Measurements from ENCODE around the gene GALK1. TPM values are rescaled to one million over a fixed set of nuclear protein-coding genes. Genes with fewer than 3 reads are reported as not detected.

Gene GALK1
- polyA plus RNA-seq, 2 of the 4 experiments (the other 2 are of a cell fraction) = 20.7 to 54.3 TPM

DNA sequence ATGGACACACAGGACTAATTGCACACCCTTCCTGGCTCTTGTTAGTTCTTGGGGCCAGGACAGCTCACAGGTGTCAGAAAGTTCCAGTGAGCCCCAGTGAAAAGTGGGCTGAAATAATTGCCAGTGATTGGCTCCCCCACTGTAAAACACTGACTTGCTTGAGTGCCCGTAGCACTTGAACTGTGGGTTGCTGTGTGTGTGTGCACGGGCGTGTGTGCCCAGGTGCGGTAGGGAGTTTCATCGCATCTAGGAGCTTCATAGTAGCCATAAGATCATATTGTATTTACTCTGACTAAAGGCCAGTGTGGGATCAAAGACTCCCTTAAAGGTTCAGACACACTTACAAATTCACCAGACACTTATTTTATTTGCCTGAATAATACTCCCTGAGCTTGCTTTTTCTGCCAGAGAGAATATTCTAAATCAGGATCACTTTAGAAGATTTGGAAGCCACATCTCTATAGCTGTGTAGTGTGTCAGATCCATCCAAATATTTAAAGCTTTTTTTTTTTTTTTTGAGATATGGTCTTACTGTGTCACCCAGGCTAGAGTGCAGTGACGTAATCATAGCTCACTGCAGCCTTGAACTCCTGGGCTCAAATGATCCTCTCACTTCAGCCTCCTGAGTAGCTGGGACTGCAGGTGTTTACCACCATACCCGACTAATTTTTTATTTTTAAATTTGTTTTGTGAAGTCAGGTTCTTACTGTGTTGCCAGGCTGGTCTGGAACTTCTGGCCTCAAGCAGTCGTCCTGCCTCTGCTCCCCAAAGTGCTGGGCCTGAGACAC is 31.0 kb upstream of the GALK1 start:
- POLR2A ChIA-PET = interaction anchor here (2.6 kb wide), 1 partner anchor 16 kb away, joined by 17 read pairs; a partner anchor contains a TSS
- FAIRE-seq = no peak

GRCh38 chr17:75793460-75793859 is 28.5 kb upstream of the GALK1 start:
- WGBS (ENCODE audit: missing lambda C conversion rate) = 79% methylated on average over 1 of the region's 1 CpG
- no peak overlapping the region for H3K4me3 ChIP-seq
- H3K9me3 ChIP-seq = no peaks in the 10 kb centered on the region
- no peak overlapping the region for H3K27ac ChIP-seq
- DNase-seq (ENCODE audit: low read depth in 1 of 2, low spot score in 1 of 2) (no peak), FAIRE-seq (no peak), ATAC-seq (no peak)
- 0 out of 3 replicates have a peak, but pooled peaks cover 3% of the 10 kb centered on the region for H3K4me1 ChIP-seq
- POLR2A ChIA-PET = no interaction called here
- CTCF ChIA-PET = interaction anchor here (1.0 to 2.1 kb wide), 5 partner anchors 10 to 52 kb away, joined by 3 to 15 read pairs (median 4); partner anchors contain the start of gene UNK
- no peak overlapping the region for H3K4me2 ChIP-seq
- no peak for TF ChIP-seq NFE2L2 (conservative IDR thresholded peaks at IDR 0.05; ENCODE audit: low read length)
- TF ChIP-seq MYC (IDR thresholded peaks at IDR 0.05; ENCODE audit: borderline replicate concordance, low read length) = no peak
- TF ChIP-seq USF2 (IDR thresholded peaks at IDR 0.05) = no peak
- no peak for TF ChIP-seq ZFP36 (IDR thresholded peaks at IDR 0.05; ENCODE audit: borderline replicate concordance, partially characterized antibody)
- no peak for TF ChIP-seq SMC3 (IDR thresholded peaks at IDR 0.05)
- no peak for TF ChIP-seq HMGXB4 (CRISPR knock-in tag; IDR thresholded peaks at IDR 0.05; ENCODE audit: borderline replicate concordance)
- no peak for TF ChIP-seq FOXS1 (CRISPR knock-in tag; IDR thresholded peaks at IDR 0.05)
- no peak for TF ChIP-seq MAFK (IDR thresholded peaks at IDR 0.05; ENCODE audit: partially characterized antibody)
- TF ChIP-seq, protein P1, sequence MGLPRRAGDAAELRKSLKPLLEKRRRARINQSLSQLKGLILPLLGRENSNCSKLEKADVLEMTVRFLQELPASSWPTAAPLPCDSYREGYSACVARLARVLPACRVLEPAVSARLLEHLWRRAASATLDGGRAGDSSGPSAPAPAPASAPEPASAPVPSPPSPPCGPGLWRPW (IDR thresholded peaks at IDR 0.05) = no peak
- no peak for TF ChIP-seq CEBPB (IDR thresholded peaks at IDR 0.05)
- TF ChIP-seq ESRRA (IDR thresholded peaks at IDR 0.05; ENCODE audit: borderline replicate concordance, low read length) = no peak

More for the DNA sequence above, 31.0 kb upstream of the GALK1 start:
- CTCF ChIA-PET = interaction anchor here (0.6 to 11.8 kb wide), 11 partner anchors 11 to 163 kb away, joined by 3 to 72 read pairs (median 4); partner anchors contain the start of genes SMIM5 and UNK
- no peaks in the 10 kb centered on the region for H3K9me3 ChIP-seq
- H3K27ac ChIP-seq = no peak overlapping the region
- no peak overlapping the region for H3K4me2 ChIP-seq
- ATAC-seq (no peak), DNase-seq (ENCODE audit: low read depth in 1 of 2, low spot score in 1 of 2) (no peak)
- 0 out of 3 replicates have a peak, but pooled peaks cover 3% of the 10 kb centered on the region for H3K4me1 ChIP-seq
- WGBS (ENCODE audit: missing lambda C conversion rate) = 89% methylated on average over 8 of the region's 8 CpGs
- TF ChIP-seq FOXS1 (CRISPR knock-in tag; IDR thresholded peaks at IDR 0.05) = no peak
- no peak for TF ChIP-seq SMC3 (IDR thresholded peaks at IDR 0.05)
- TF ChIP-seq EHF (CRISPR knock-in tag; IDR thresholded peaks at IDR 0.05) = no peak
- no peak for TF ChIP-seq MAFK (IDR thresholded peaks at IDR 0.05; ENCODE audit: partially characterized antibody)
- no peak for TF ChIP-seq ZFP36 (IDR thresholded peaks at IDR 0.05; ENCODE audit: borderline replicate concordance, partially characterized antibody)
- no peak for TF ChIP-seq CTCF (IDR thresholded peaks at IDR 0.05)
- no peak for TF ChIP-seq ATOH8 (CRISPR knock-in tag; IDR thresholded peaks at IDR 0.05; ENCODE audit: low read depth)
- no peak for TF ChIP-seq CHD2 (IDR thresholded peaks at IDR 0.05; ENCODE audit: low read length, partially characterized antibody)
- TF ChIP-seq KDM5A (IDR thresholded peaks at IDR 0.05) = no peak
- no peak for TF ChIP-seq ESRRA (IDR thresholded peaks at IDR 0.05; ENCODE audit: borderline replicate concordance, low read length)
- TF ChIP-seq HOXA7 (CRISPR knock-in tag; IDR thresholded peaks at IDR 0.05) = no peak
- TF ChIP-seq HOXB13 (CRISPR knock-in tag; IDR thresholded peaks at IDR 0.05; ENCODE audit: low read depth) = no peak
- no peak for TF ChIP-seq CEBPB (IDR thresholded peaks at IDR 0.05)
- TF ChIP-seq HEYL (CRISPR knock-in tag; IDR thresholded peaks at IDR 0.05) = no peak
- TF ChIP-seq FOSB (CRISPR knock-in tag; IDR thresholded peaks at IDR 0.05) = no peak
- TF ChIP-seq POLR2A (IDR thresholded peaks at IDR 0.05; ENCODE audit: low read length) = no peak
- no peak for TF ChIP-seq RCOR1 (IDR thresholded peaks at IDR 0.05; ENCODE audit: low read depth, low read length)
- TF ChIP-seq NR3C1 (IDR thresholded peaks at IDR 0.05) = no peak
- TF ChIP-seq, protein P2, sequence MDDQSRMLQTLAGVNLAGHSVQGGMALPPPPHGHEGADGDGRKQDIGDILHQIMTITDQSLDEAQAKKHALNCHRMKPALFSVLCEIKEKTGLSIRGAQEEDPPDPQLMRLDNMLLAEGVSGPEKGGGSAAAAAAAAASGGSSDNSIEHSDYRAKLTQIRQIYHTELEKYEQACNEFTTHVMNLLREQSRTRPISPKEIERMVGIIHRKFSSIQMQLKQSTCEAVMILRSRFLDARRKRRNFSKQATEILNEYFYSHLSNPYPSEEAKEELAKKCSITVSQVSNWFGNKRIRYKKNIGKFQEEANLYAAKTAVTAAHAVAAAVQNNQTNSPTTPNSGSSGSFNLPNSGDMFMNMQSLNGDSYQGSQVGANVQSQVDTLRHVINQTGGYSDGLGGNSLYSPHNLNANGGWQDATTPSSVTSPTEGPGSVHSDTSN (IDR thresholded peaks at IDR 0.05) = no peak
- TF ChIP-seq BCL3 (IDR thresholded peaks at IDR 0.05) = no peak
- no peak overlapping the region for H3K4me3 ChIP-seq
